Measurements from ENCODE around the gene FAM171A1.

FAM171A1 gene

DNA sequence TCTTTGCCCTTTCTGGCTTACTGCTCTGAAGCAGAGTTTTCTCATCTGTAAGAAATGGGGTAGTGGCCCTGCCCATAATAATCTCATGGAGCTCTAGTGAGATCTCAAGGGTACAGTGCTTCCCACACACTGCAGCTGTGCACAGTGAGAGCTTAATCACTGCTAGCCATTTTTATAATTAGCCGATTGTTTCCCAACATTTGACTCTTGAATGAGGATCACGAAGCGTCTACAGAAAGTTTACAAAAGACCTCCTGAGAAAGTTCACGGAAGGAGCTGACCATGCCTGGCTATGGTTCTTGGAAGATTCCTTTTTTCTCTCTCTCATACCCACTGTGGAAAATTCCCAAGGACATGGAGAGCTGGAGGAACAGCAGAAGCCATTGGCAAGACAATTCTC lies 70.4 kb downstream of the FAM171A1 start:
- DNase-seq (ENCODE audit: low read depth) = no peak
- H3K4me3 ChIP-seq (ENCODE audit: low read depth, low read length) = no peak overlapping the region
- TF ChIP-seq, protein P1, sequence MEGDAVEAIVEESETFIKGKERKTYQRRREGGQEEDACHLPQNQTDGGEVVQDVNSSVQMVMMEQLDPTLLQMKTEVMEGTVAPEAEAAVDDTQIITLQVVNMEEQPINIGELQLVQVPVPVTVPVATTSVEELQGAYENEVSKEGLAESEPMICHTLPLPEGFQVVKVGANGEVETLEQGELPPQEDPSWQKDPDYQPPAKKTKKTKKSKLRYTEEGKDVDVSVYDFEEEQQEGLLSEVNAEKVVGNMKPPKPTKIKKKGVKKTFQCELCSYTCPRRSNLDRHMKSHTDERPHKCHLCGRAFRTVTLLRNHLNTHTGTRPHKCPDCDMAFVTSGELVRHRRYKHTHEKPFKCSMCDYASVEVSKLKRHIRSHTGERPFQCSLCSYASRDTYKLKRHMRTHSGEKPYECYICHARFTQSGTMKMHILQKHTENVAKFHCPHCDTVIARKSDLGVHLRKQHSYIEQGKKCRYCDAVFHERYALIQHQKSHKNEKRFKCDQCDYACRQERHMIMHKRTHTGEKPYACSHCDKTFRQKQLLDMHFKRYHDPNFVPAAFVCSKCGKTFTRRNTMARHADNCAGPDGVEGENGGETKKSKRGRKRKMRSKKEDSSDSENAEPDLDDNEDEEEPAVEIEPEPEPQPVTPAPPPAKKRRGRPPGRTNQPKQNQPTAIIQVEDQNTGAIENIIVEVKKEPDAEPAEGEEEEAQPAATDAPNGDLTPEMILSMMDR (IDR thresholded peaks at IDR 0.05; ENCODE audit: low read depth, low read length, missing control alignments) = no peak

- no peak overlapping the region for H3K4me3 ChIP-seq (ENCODE audit: low read depth, low read length)
- no peak for DNase-seq (ENCODE audit: low read depth)
- TF ChIP-seq, protein P1 (IDR thresholded peaks at IDR 0.05; ENCODE audit: low read depth, low read length, missing control alignments) = no peak
Observed at GRCh38 chr10:15300145-15300544, 70.9 kb downstream of the FAM171A1 start.

DNA sequence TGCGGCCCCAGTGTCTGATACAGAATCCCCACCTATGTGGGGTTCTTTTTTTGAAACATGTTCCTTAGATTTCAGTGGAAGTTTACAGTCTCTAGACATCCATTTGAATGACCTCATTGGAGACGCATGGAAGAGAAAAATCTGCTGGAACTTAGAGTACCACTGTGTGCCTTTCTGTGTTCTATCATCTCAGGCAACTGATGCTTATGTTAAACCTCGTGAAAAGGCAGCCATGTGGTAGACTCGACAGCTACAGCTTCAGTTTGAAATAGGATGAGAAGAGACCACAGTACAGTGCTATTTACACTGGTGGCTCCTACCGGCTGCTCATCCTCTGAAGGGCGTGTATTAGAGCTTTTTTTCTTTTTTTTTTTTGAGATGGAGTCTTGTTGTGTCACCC lies 74.4 kb downstream of the FAM171A1 start:
- TF ChIP-seq, protein P1 (IDR thresholded peaks at IDR 0.05; ENCODE audit: low read depth, low read length, missing control alignments) = no peak
- H3K4me3 ChIP-seq (ENCODE audit: low read depth, low read length) = no peak overlapping the region

DNA sequence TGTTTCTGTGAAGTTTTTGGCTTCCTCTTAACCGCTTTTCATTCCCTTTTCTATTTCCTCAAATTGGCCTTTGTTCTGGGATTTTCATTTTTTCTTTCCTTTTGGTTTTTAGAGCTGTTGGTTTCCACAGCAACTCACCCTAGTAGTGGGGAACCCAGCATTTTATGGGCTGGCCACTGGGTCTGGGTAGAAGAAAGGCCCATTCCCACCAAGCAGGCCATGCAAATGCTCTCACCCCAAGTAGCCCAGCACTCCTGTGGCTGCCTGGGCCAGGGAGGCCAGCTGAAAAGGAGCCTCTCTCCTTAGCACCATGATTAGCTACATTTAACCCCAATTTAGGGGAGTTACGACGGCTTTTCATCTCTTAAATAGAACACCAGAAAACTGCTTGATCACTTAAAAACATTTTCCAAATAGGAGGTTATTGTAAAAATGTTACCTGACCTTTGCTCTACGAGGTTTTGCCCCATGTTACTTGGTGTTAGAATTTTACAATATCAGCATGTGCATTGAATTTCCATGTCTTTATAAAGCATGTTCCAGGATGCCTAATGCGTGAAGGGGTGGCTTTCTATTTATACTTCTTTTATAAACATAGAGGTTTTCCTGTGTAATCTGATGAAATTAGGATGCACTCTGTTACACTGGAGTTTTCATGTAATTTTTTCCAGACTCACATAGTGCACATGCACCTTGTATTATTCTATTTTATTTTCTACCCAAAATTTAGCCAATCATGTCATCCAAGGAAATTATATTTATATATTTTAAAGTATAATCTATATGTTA lies 75.4 kb downstream of the FAM171A1 start:
- TF ChIP-seq, protein P1 (IDR thresholded peaks at IDR 0.05; ENCODE audit: low read depth, low read length, missing control alignments) = no peak
- H3K4me3 ChIP-seq (ENCODE audit: low read depth, low read length) = no peak overlapping the region
- DNase-seq (ENCODE audit: low read depth) = no peak

More for the DNA sequence above, 74.4 kb downstream of the FAM171A1 start:
- no peak for DNase-seq (ENCODE audit: low read depth)

GRCh38 chr10:15293862-15294842 lies 76.9 kb downstream of the FAM171A1 start:
- TF ChIP-seq, protein P1 (IDR thresholded peaks at IDR 0.05; ENCODE audit: low read depth, low read length, missing control alignments) = no peak
- H3K4me3 ChIP-seq (ENCODE audit: low read depth, low read length) = no peak overlapping the region
- no peak for DNase-seq (ENCODE audit: low read depth)

- DNase-seq (ENCODE audit: low read depth) = no peak
- no peak overlapping the region for H3K4me3 ChIP-seq (ENCODE audit: low read depth, low read length)
- TF ChIP-seq, protein P1 (IDR thresholded peaks at IDR 0.05; ENCODE audit: low read depth, low read length, missing control alignments) = no peak
Observed at GRCh38 chr10:15290671-15291070, 80.4 kb downstream of the FAM171A1 start.
